ENCODE measurements around the gene SCAF1. TPM values are rescaled to one million over a fixed set of nuclear protein-coding genes. Genes with fewer than 3 reads are reported as not detected.

SCAF1 gene
- polyA plus RNA-seq, 3 donors, result 0.39 to 7.5 (median 0.68) TPM

DNA sequence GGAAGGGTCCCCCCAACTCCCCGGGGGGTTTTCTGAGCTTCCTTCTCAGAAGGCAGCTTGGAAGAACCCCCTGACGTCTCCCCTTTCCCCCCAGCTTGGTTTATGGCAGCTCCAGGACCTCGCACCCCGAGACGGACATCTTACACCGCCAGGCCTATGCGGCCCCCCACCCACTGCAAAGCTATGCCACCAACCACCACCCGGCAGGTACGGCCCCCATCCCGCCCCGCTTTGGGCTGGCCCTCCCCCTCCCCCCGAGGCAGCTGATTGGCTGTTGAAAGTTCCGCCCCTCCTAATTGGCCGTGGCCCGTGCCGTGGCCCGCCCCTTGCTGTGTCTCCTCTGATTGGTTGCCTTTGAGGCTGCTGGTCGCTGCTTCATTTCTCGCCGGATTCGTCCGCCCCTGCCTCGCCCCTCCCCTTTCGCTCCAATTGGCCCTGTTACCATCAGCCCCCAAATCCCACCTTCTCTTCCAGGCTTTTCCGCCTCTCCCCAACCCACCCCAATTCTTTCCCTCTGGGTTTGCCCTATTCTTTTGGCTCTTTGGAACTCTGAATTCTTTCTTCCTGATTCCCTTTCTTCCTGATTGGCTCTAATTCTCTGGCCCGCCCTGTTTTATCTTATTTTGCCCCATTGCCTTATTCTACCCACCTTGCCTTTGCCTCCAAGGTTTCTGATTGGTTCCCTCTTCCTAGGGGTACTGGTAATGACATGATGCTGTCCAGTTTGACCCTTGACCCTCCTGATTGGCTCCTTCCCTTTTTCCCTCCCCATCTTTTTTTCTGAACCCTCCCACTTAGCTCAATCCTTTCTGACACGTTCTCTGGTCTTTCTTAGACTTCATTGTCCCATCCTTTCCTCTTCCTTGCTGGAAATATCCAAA, 48.5 kb upstream of the SCAF1 start:
- Histone ChIP-seq H3K27ac (ENCODE audit: low read depth in 1 of 2, low read length in 2 of 2) (peak overlapping the region; percentile 46 to 74), H3K4me1 (ENCODE audit: control insufficient read depth in 1 of 2, insufficient read depth in 2 of 2, low read length in 2 of 2) (peaks cover 28 to 37% of the 10 kb centered on the region in 2 donors), H3K9ac (ENCODE audit: insufficient read depth, low read length, poor library complexity, severe bottlenecking) (peak overlapping the region; percentile 43), H3K4me2 (replicated peaks; ENCODE audit: extremely low read depth, low read length, poor library complexity, severe bottlenecking) (peak overlapping the region; percentile 100), H3K27me3 (ENCODE audit: control insufficient read depth in 2 of 2, insufficient read depth in 2 of 2, low read length in 2 of 2) (no peaks in the 10 kb centered on the region), H3K79me2 (ENCODE audit: insufficient read depth, low read length) (peaks cover 49% of the 10 kb centered on the region), H3K36me3 (replicated peaks in 1 of 2; ENCODE audit: control insufficient read depth in 1 of 2, insufficient read depth in 2 of 2, low read length in 2 of 2) (peaks cover 33 to 34% of the 10 kb centered on the region in 2 donors), H3K9me3 (replicated peaks in 1 of 2; ENCODE audit: control insufficient read depth in 1 of 2, insufficient read depth in 1 of 2, low read length in 2 of 2) (no peaks in the 10 kb centered on the region), H2AFZ (ENCODE audit: insufficient read depth, low read depth, low read length, poor library complexity, severe bottlenecking) (peak overlapping the region; percentile 59), H3K4me3 (replicated peaks in 1 of 3; ENCODE audit: low read depth in 2 of 3, low read length in 3 of 3) (peak overlapping the region; percentile 48 to 98 (median 64)), H4K20me1 (ENCODE audit: insufficient read depth, low read length) (peaks cover 56% of the 10 kb centered on the region)
- H3K27me3 Mint-ChIP-seq (ENCODE audit: low read depth in 3 of 3), result peaks cover 0 to 3% (median 3%) of the 10 kb centered on the region in 3 donors
- peak overlapping the region; percentile 84 to 98 (median 93) for H3K27ac Mint-ChIP-seq
- H3K9me3 Mint-ChIP-seq, result no peaks in the 10 kb centered on the region
- peak overlapping the region; percentile 80 to 86 for H3K4me3 Mint-ChIP-seq
- DNase-seq, result peak; percentile 84 to 89 (median 86)
- WGBS (ENCODE audit: insufficient coverage), result 5% methylated on average over 21 of the region's 27 CpGs
- peaks cover 30% of the 10 kb centered on the region for H3K4me1 Mint-ChIP-seq
- intact Hi-C loops (cut with micrococcal nuclease), result loop anchor here (2.0 to 5.0 kb wide), 3 partner anchors 45 to 84 kb away; partner anchors contain the start of genes PRMT1 (in 2 of the 2), RRAS (in 1 of the 2) and SCAF1 (in 1 of the 2)
- TF ChIP-seq, protein P1, sequence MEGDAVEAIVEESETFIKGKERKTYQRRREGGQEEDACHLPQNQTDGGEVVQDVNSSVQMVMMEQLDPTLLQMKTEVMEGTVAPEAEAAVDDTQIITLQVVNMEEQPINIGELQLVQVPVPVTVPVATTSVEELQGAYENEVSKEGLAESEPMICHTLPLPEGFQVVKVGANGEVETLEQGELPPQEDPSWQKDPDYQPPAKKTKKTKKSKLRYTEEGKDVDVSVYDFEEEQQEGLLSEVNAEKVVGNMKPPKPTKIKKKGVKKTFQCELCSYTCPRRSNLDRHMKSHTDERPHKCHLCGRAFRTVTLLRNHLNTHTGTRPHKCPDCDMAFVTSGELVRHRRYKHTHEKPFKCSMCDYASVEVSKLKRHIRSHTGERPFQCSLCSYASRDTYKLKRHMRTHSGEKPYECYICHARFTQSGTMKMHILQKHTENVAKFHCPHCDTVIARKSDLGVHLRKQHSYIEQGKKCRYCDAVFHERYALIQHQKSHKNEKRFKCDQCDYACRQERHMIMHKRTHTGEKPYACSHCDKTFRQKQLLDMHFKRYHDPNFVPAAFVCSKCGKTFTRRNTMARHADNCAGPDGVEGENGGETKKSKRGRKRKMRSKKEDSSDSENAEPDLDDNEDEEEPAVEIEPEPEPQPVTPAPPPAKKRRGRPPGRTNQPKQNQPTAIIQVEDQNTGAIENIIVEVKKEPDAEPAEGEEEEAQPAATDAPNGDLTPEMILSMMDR (IDR thresholded peaks at IDR 0.05), result no peak
- peaks cover 14 to 31% of the 10 kb centered on the region in 2 donors for H3K36me3 Mint-ChIP-seq

DNA sequence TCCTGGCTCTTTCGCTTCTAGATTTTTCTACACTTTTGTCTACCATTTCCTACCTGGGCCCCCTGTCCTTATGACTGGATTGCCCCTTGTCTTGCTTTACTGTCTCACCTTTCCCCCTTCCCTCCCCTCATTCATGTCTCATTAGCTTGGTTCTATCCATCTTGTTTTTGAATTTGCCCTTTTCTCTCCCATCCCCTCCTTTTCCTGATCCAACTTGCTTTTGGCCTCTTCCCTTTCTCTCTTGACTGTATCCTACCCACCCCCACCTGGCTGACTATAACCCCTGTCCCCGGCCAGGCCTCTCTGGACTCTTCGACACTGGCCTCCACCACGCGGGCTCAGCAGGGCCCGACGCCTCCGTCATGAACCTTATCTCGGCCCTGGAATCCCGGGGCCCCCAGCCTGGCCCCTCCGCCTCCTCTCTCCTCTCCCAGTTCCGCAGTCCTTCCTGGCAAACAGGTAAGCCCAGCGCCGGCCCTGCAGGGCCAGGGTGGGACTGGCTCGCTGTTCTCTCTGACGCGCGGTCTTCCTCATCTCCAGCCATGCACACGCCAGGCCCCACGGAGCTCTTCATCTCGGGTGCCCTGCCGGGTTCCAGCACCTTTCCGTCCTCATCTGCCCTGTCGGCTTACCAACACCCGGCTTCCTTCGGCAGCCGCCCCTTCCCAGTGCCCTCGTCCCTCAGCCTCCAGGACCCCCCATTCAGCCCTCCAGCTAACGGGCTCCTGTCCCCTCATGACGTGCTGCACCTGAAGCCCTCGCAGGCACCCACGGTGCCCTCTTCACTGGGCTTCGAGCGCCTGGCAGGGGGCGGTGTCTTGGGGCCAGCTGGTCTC, 47.6 kb upstream of the SCAF1 start:
- Mint-ChIP-seq H3K27me3 (ENCODE audit: low read depth in 3 of 3) (peaks cover 0 to 5% (median 3%) of the 10 kb centered on the region in 3 donors), H3K4me1 (peaks cover 30% of the 10 kb centered on the region), H3K9me3 (no peaks in the 10 kb centered on the region), H3K27ac (peak overlapping the region; percentile 60 to 98 (median 93)), H3K4me3 (no peak overlapping the region), H3K36me3 (peaks cover 21 to 40% of the 10 kb centered on the region in 2 donors)
- Histone ChIP-seq H3K4me3 (replicated peaks in 1 of 3; ENCODE audit: low read depth in 2 of 3, low read length in 3 of 3) (no peak overlapping the region), H3K27ac (ENCODE audit: low read depth in 1 of 2, low read length in 2 of 2) (peak overlapping the region in 1 of 2 donors; percentile 74), H3K79me2 (ENCODE audit: insufficient read depth, low read length) (peaks cover 57% of the 10 kb centered on the region), H3K27me3 (ENCODE audit: control insufficient read depth in 2 of 2, insufficient read depth in 2 of 2, low read length in 2 of 2) (no peaks in the 10 kb centered on the region), H3K36me3 (replicated peaks in 1 of 2; ENCODE audit: control insufficient read depth in 1 of 2, insufficient read depth in 2 of 2, low read length in 2 of 2) (peaks cover 42 to 43% of the 10 kb centered on the region in 2 donors), H3K9ac (ENCODE audit: insufficient read depth, low read length, poor library complexity, severe bottlenecking) (no peak overlapping the region), H2AFZ (ENCODE audit: insufficient read depth, low read depth, low read length, poor library complexity, severe bottlenecking) (no peak overlapping the region), H3K4me2 (replicated peaks; ENCODE audit: extremely low read depth, low read length, poor library complexity, severe bottlenecking) (peak overlapping the region; percentile 100), H4K20me1 (ENCODE audit: insufficient read depth, low read length) (peaks cover 65% of the 10 kb centered on the region), H3K9me3 (replicated peaks in 1 of 2; ENCODE audit: control insufficient read depth in 1 of 2, insufficient read depth in 1 of 2, low read length in 2 of 2) (no peaks in the 10 kb centered on the region), H3K4me1 (ENCODE audit: control insufficient read depth in 1 of 2, insufficient read depth in 2 of 2, low read length in 2 of 2) (peaks cover 28 to 37% of the 10 kb centered on the region in 2 donors)
- intact Hi-C loops (cut with micrococcal nuclease), result loop anchor here (5.0 kb wide), 2 partner anchors 48 to 83 kb away; partner anchors contain the start of genes PRMT1 (in 2 of the 2), RRAS (in 1 of the 2) and SCAF1 (in 1 of the 2)
- TF ChIP-seq, protein P1 (IDR thresholded peaks at IDR 0.05), result no peak
- no peak for DNase-seq
- 95% methylated on average over 28 of the region's 35 CpGs for WGBS (ENCODE audit: insufficient coverage)

Data from CD14-positive monocyte (primary cell).